H9 (cell line): ENCODE measurements around the gene HBS1L. TPM values are rescaled to one million over a fixed set of nuclear protein-coding genes. Genes with fewer than 3 reads are reported as not detected.

Source experiments
- DNase-seq: peaks from one replicate; pipeline ENCODE4 v3.0.0-alpha.2; 2017
- H2AFZ ChIP-seq: one replicate; pipeline ENCODE4 v1.6.1; 2013; ENCODE audit warnings: mild to moderate bottlenecking, low read length, control low read depth, moderate library complexity
- H2AK5ac ChIP-seq: 2 replicates; pipeline ENCODE4 v1.6.1; 2013; ENCODE audit warnings: low read length, control low read depth, mixed read lengths; ENCODE audit not compliant: insufficient read length
- H2BK120ac ChIP-seq: one replicate; pipeline ENCODE4 v1.6.1; 2013; ENCODE audit warnings: low read depth, mild to moderate bottlenecking, low read length, control low read depth, inconsistent platforms; ENCODE audit not compliant: poor library complexity, severe bottlenecking
- H2BK12ac ChIP-seq: 2 replicates; pipeline ENCODE4 v1.6.1; 2013; ENCODE audit warnings: low read length, control low read depth, mixed read lengths, low read depth; ENCODE audit not compliant: insufficient read length
- H2BK15ac ChIP-seq: 2 replicates; pipeline ENCODE4 v1.6.1; 2013; ENCODE audit warnings: low read depth, low read length, control low read depth
- H2BK20ac ChIP-seq: one replicate; pipeline ENCODE4 v1.6.1; 2013; ENCODE audit warnings: low read depth, mild to moderate bottlenecking, low read length, control low read depth, inconsistent platforms; ENCODE audit not compliant: poor library complexity, severe bottlenecking
- H2BK5ac ChIP-seq: 2 replicates; pipeline ENCODE4 v1.6.1; 2013; ENCODE audit warnings: low read length, control low read depth, mixed read lengths; ENCODE audit not compliant: insufficient read length
- H3K14ac ChIP-seq: 2 replicates; pipeline ENCODE4 v1.6.1; 2013; ENCODE audit warnings: low read length, control low read depth; ENCODE audit not compliant: insufficient read depth
- H3K18ac ChIP-seq: 2 replicates; pipeline ENCODE4 v1.6.1; 2013; ENCODE audit warnings: low read depth, mild to moderate bottlenecking, mixed read lengths, low read length, control low read depth; ENCODE audit not compliant: insufficient read length
- H3K23ac ChIP-seq: 2 replicates; pipeline ENCODE4 v1.6.1; 2013; ENCODE audit warnings: low read length, control low read depth, mixed read lengths, low read depth; ENCODE audit not compliant: insufficient read length
- H3K23me2 ChIP-seq: 2 replicates; pipeline ENCODE4 v1.6.1; 2013; ENCODE audit warnings: low read depth, mild to moderate bottlenecking, mixed read lengths, low read length, control low read depth; ENCODE audit not compliant: insufficient read length, poor library complexity, severe bottlenecking
- H3K27ac ChIP-seq: 2 replicates; pipeline ENCODE4 v1.5.1; 2013; ENCODE audit warnings: low read length, control low read depth, mixed read lengths, low read depth; ENCODE audit not compliant: insufficient read length
- H3K27me3 ChIP-seq: 2 replicates; pipeline ENCODE4 v1.6.1; 2013; ENCODE audit warnings: low read length, control low read depth, inconsistent platforms; ENCODE audit not compliant: insufficient read depth
- H3K4ac ChIP-seq: 2 replicates; pipeline ENCODE4 v1.6.1; 2013; ENCODE audit warnings: low read depth, mild to moderate bottlenecking, control low read depth, inconsistent platforms, low read length, moderate library complexity
- H3K4me1 ChIP-seq: 2 replicates; pipeline ENCODE4 v1.6.1; 2013; ENCODE audit warnings: low read length, control low read depth, inconsistent platforms; ENCODE audit not compliant: insufficient read depth
- H3K4me2 ChIP-seq: 2 replicates; pipeline ENCODE4 v1.6.1; 2013; ENCODE audit warnings: low read length, control low read depth, mixed read lengths; ENCODE audit not compliant: insufficient read length, insufficient read depth
- H3K56ac ChIP-seq: 2 replicates; pipeline ENCODE4 v1.6.1; 2013; ENCODE audit warnings: low read depth, mild to moderate bottlenecking, mixed read lengths, low read length, control low read depth; ENCODE audit not compliant: insufficient read length
- H3K79me1 ChIP-seq: 2 replicates; pipeline ENCODE4 v1.6.1; 2013; ENCODE audit warnings: low read depth, mild to moderate bottlenecking, moderate library complexity, low read length, control low read depth, inconsistent platforms; ENCODE audit not compliant: insufficient read depth, poor library complexity, severe bottlenecking
- H3K79me2 ChIP-seq: 2 replicates; pipeline ENCODE4 v1.6.1; 2013; ENCODE audit warnings: low read length, control low read depth, inconsistent platforms; ENCODE audit not compliant: insufficient read depth
- H3K9ac ChIP-seq: 2 replicates; pipeline ENCODE4 v1.6.1; 2013; ENCODE audit warnings: low read length, control low read depth, mixed read lengths; ENCODE audit not compliant: insufficient read length; ENCODE audit errors: extremely low read depth
- H3K9me3 ChIP-seq: one replicate; pipeline ENCODE4 v1.6.1; 2013; ENCODE audit warnings: low read depth, low read length, inconsistent platforms; ENCODE audit not compliant: control insufficient read depth
- H3T11ph ChIP-seq: one replicate; pipeline ENCODE4 v1.6.1; 2013; ENCODE audit warnings: mild to moderate bottlenecking, low read length, control low read depth, inconsistent platforms
- H4K20me1 ChIP-seq: one replicate; pipeline ENCODE4 v1.6.1; 2013; ENCODE audit not compliant: control insufficient read depth, insufficient read length, insufficient read depth
- H4K5ac ChIP-seq: 2 replicates; pipeline ENCODE4 v1.6.1; 2013; ENCODE audit warnings: low read depth, mild to moderate bottlenecking, mixed read lengths, low read length, control low read depth; ENCODE audit not compliant: insufficient read length
- H4K8ac ChIP-seq: replicated peaks from 2 replicates; pipeline ENCODE4 v1.6.1; 2013; ENCODE audit warnings: low read length, control low read depth, mixed read lengths, low read depth; ENCODE audit not compliant: insufficient read length
- H4K91ac ChIP-seq: 2 replicates; pipeline ENCODE4 v1.6.1; 2013; ENCODE audit warnings: low read depth, mild to moderate bottlenecking, moderate library complexity, mixed read lengths, low read length, control low read depth; ENCODE audit not compliant: insufficient read length
- H3K27ac Mint-ChIP-seq, 3 experiments: 2 replicates in 2 of 3; 3 replicates in 1 of 3; pipeline ENCODE4 v1.8.0; 2020 to 2021; ENCODE audit warnings: mixed read lengths in 3 of 3, mild to moderate bottlenecking in 1 of 3, moderate library complexity in 1 of 3
- H3K27me3 Mint-ChIP-seq: 2 replicates; pipeline ENCODE4 v1.8.0; 2021; ENCODE audit warnings: low read depth, mild to moderate bottlenecking, moderate library complexity, mixed read lengths
- H3K36me3 Mint-ChIP-seq, 3 experiments: 2 replicates in 2 of 3; 3 replicates in 1 of 3; pipeline ENCODE4 v1.8.0; 2020 to 2021; ENCODE audit warnings: low read depth in 3 of 3, mixed read lengths in 3 of 3; ENCODE audit not compliant: insufficient read depth in 1 of 3
- H3K4me1 Mint-ChIP-seq, 2 experiments: 2 replicates each; pipeline ENCODE4 v1.8.0; 2020; ENCODE audit warnings: mixed read lengths in 2 of 2
- H3K4me3 Mint-ChIP-seq, 2 experiments: 2 replicates in 1 of 2; 3 replicates in 1 of 2; pipeline ENCODE4 v1.8.0; 2020 to 2021; ENCODE audit warnings: mild to moderate bottlenecking in 2 of 2, mixed read lengths in 2 of 2, moderate library complexity in 1 of 2
- H3K9me3 Mint-ChIP-seq, 2 experiments: 2 replicates in 1 of 2; 3 replicates in 1 of 2; pipeline ENCODE4 v1.8.0; 2020; ENCODE audit warnings: mild to moderate bottlenecking in 2 of 2, mixed read lengths in 2 of 2, moderate library complexity in 1 of 2
- WGBS: extraction: QIAGEN DNeasy Blood & Tissue Kit; methylation state at CpG from one replicate; pipeline ENCODE4 v1.1.7; 2013; ENCODE audit warnings: missing lambda C conversion rate, low lambda C conversion rate, mixed read lengths; ENCODE audit not compliant: insufficient read length; ENCODE audit errors: extremely low coverage; 5-methylcytosine and 5-hydroxymethylcytosine counted together
- total RNA-seq: library from RNA; stranded (reverse); gene quantifications from 2 replicates; pipeline ENCODE4 v1.2.1, GENCODE V29; 2021
- TF ChIP-seq, protein P1 (sequence below): fragments of 200-600 bp; sonication (generic); conservative IDR thresholded peaks from 3 replicates; pipeline ENCODE4 v1.8.0; 2021; ENCODE audit warnings: antibody characterized with exemption, mild to moderate bottlenecking

The HBS1L gene
- total RNA-seq, 1 experiment from 2014 or later, result 110 TPM

DNA sequence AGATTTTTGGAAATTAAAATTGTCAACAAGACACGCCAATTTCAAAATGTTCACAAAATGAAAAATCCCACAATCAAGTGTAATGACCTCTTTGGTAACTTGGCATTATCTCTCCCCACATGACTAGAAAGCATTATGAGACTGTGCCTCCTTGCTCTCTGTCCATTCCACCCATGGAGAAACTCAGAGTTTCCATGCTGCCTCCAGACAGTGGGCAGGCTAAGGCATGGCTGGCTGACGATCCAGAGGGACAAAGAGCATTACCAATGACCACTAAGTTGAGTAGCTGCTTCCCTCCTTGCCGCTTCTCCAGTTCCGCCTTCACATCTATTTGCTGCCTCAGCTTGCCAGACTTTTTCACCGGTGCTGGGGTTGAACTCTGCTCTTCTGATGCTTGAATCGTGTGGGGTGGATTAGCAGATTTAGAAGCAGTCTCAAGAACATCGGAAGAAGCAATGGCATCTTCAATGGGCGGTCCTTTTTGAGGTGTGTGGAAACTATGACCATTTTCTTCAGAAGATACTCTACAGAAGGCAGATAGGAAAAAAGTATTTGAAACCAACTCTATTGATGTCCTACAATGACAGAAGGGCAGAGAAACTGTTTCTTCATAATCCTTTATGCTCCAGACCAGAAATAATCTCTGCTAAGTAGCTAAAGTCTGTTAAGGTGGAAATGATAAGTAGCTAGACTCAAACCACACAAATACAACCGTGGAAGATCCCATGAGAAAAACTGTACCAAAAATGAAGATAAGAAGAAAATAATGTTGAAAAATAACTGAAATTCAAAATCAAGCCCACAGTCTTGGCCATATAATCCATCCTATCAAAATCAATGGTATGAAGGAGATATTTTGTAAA, 57.3 kb downstream of the HBS1L start:
- H3K27me3 ChIP-seq, result no peaks in the 10 kb centered on the region
- no peaks in the 10 kb centered on the region for H3K9me3 Mint-ChIP-seq
- no peak overlapping the region for H4K91ac ChIP-seq
- H2BK12ac ChIP-seq, result no peak overlapping the region
- no peak overlapping the region for H2AFZ ChIP-seq
- H3K27me3 Mint-ChIP-seq, result no peaks in the 10 kb centered on the region
- no peak overlapping the region for H3K23ac ChIP-seq
- H3K4me3 Mint-ChIP-seq, result no peak overlapping the region
- peaks cover 16 to 19% of the 10 kb centered on the region in 2 experiments for H3K4me1 Mint-ChIP-seq
- H3K27ac ChIP-seq, result no peak overlapping the region
- no peaks in the 10 kb centered on the region for H3K79me2 ChIP-seq
- H2AK5ac ChIP-seq, result no peak overlapping the region
- H3T11ph ChIP-seq, result no peak overlapping the region
- H2BK15ac ChIP-seq, result no peak overlapping the region
- no peaks in the 10 kb centered on the region for H3K9me3 ChIP-seq
- no peaks in the 10 kb centered on the region for H3K4me1 ChIP-seq
- no peaks in the 10 kb centered on the region for H3K79me1 ChIP-seq
- no peak overlapping the region for H3K4ac ChIP-seq
- no peak overlapping the region for H3K18ac ChIP-seq
- H2BK20ac ChIP-seq, result no peak overlapping the region
- no peak overlapping the region for H4K8ac ChIP-seq
- no peak overlapping the region for H3K14ac ChIP-seq
- H3K4me2 ChIP-seq, result no peak overlapping the region
- TF ChIP-seq, protein P1, sequence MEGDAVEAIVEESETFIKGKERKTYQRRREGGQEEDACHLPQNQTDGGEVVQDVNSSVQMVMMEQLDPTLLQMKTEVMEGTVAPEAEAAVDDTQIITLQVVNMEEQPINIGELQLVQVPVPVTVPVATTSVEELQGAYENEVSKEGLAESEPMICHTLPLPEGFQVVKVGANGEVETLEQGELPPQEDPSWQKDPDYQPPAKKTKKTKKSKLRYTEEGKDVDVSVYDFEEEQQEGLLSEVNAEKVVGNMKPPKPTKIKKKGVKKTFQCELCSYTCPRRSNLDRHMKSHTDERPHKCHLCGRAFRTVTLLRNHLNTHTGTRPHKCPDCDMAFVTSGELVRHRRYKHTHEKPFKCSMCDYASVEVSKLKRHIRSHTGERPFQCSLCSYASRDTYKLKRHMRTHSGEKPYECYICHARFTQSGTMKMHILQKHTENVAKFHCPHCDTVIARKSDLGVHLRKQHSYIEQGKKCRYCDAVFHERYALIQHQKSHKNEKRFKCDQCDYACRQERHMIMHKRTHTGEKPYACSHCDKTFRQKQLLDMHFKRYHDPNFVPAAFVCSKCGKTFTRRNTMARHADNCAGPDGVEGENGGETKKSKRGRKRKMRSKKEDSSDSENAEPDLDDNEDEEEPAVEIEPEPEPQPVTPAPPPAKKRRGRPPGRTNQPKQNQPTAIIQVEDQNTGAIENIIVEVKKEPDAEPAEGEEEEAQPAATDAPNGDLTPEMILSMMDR, result no peak
- no peaks in the 10 kb centered on the region for H3K23me2 ChIP-seq
- peak overlapping the region in 1 of 3 experiments; percentile 54; a peak in 2 of 7 replicates for H3K27ac Mint-ChIP-seq
- no peak overlapping the region for H3K56ac ChIP-seq
- H2BK120ac ChIP-seq, result no peak overlapping the region
- no peak overlapping the region for H2BK5ac ChIP-seq
- H3K36me3 Mint-ChIP-seq, result peaks cover 0 to 18% (median 15%) of the 10 kb centered on the region in 3 experiments; a peak in 5 of 7 replicates
- no peak overlapping the region for H4K5ac ChIP-seq
- H3K9ac ChIP-seq, result no peak overlapping the region
- DNase-seq, result no peak
- no CpG with 5 or more reads among the region's 9 CpGs for WGBS
- H4K20me1 ChIP-seq, result no peaks in the 10 kb centered on the region
